Activated CD4-positive, alpha-beta T cell treated with anti-CD3 and anti-CD28 coated beads, Interleukin-2, amount 50 U/mL, for 16 hours (primary cell): Measurements from ENCODE around the gene MEF2A.
"Not testable (repeated sequence)": the region's sequence is repeated elsewhere in the genome, so short reads cannot be mapped to it uniquely, and the experiment has no call there.

Source experiments
- DNase-seq: peaks from one replicate; pipeline ENCODE4 v3.0.0-alpha.2; 2020

The MEF2A gene

GRCh38 chr15:99565299-99566156, at the start of gene MEF2A:
TSS of gene MEF2A (plus strand) at chr15:99565984. CDS start at chr15:99633120, 67,136 bp downstream.
- peak; percentile 93 for DNase-seq

GRCh38 chr15:99518191-99518590, 47.6 kb upstream of the MEF2A start:
- DNase-seq, result no peak

- DNase-seq, result not testable (repeated sequence)
Observed at GRCh38 chr15:99519366-99519765, 46.4 kb upstream of the MEF2A start.

GRCh38 chr15:99522288-99522687, 43.5 kb upstream of the MEF2A start:
- DNase-seq, result no peak

- no peak for DNase-seq
Observed at GRCh38 chr15:99526176-99526575, 39.6 kb upstream of the MEF2A start.

GRCh38 chr15:99526671-99527070, 39.1 kb upstream of the MEF2A start:
- no peak for DNase-seq

- DNase-seq, result no peak
Observed at GRCh38 chr15:99536422-99537040, 29.3 kb upstream of the MEF2A start.

GRCh38 chr15:99537344-99537743, 28.4 kb upstream of the MEF2A start:
- DNase-seq, result no peak

- DNase-seq, result no peak
Observed at GRCh38 chr15:99538261-99538660, 27.5 kb upstream of the MEF2A start.

- DNase-seq, result no peak
Observed at GRCh38 chr15:99542828-99543227, 23.0 kb upstream of the MEF2A start.

GRCh38 chr15:99545605-99546004, 20.2 kb upstream of the MEF2A start:
- DNase-seq, result no peak

- DNase-seq, result no peak
Observed at GRCh38 chr15:99546441-99547100, 19.2 kb upstream of the MEF2A start.

GRCh38 chr15:99547517-99547916, 18.3 kb upstream of the MEF2A start:
- DNase-seq, result no peak

- peak; percentile 45 for DNase-seq
Observed at GRCh38 chr15:99550077-99550476, 15.7 kb upstream of the MEF2A start.

- DNase-seq, result no peak
Observed at GRCh38 chr15:99552111-99552510, 13.7 kb upstream of the MEF2A start.

GRCh38 chr15:99554880-99555488, 10.8 kb upstream of the MEF2A start:
- DNase-seq, result no peak

GRCh38 chr15:99556011-99556410, 9.8 kb upstream of the MEF2A start:
- no peak for DNase-seq

- no peak for DNase-seq
Observed at GRCh38 chr15:99556578-99556977, 9.2 kb upstream of the MEF2A start.

GRCh38 chr15:99558084-99558483, 7.7 kb upstream of the MEF2A start:
- no peak for DNase-seq

GRCh38 chr15:99558571-99558970, 7.2 kb upstream of the MEF2A start:
- no peak for DNase-seq

GRCh38 chr15:99561476-99562230, 4.1 kb upstream of the MEF2A start:
- DNase-seq, result no peak

GRCh38 chr15:99562238-99562637, 3.5 kb upstream of the MEF2A start:
- DNase-seq, result no peak
